B cell (primary cell): ENCODE measurements around the gene KMT2C. TPM values are rescaled to one million over a fixed set of nuclear protein-coding genes. Genes with fewer than 3 reads are reported as not detected.
"Not testable (repeated sequence)": the region's sequence is repeated elsewhere in the genome, so short reads cannot be mapped to it uniquely, and the experiment has no call there.

Experiments
- ATAC-seq: fragments of 200-7000 bp; cut with Tn5 transposase; one replicate; pipeline ENCODE4 v1.10.0; 2021; ENCODE audit warnings: low read depth, mild to moderate bottlenecking, moderate number of reproducible peaks, moderate library complexity
- CTCF ChIA-PET: fragments of 350-600 bp; sonication (Branson Sonifier 250); formaldehyde crosslinking; loops from one replicate; lab custom pipeline; 2021; ENCODE audit warnings: antibody characterized with exemption, inconsistent platforms; lab: Charles Lee
- POLR2A ChIA-PET: fragments of 350-600 bp; sonication (Branson Sonifier 250); formaldehyde crosslinking; loops from one replicate; lab custom pipeline; 2021; ENCODE audit warnings: antibody characterized with exemption; lab: Charles Lee
- DNase-seq: peaks from one replicate; pipeline ENCODE4 v3.0.0; 2013
- H2AFZ ChIP-seq: 2 replicates; pipeline ENCODE4 v1.6.1; 2012; ENCODE audit warnings: mild to moderate bottlenecking, low read depth, low read length; ENCODE audit not compliant: insufficient read depth, poor library complexity, severe bottlenecking
- H3K27ac ChIP-seq, 2 donors: 1 replicate in 1 of 2; 2 replicates in 1 of 2; pipeline ENCODE4 v1.5.1; 2012 to 2013; ENCODE audit warnings: low read length in 2 of 2, mild to moderate bottlenecking in 2 of 2, moderate library complexity in 1 of 2
- H3K27me3 ChIP-seq, 4 experiments: fragments of 200-600 bp in 1 of 4; sonication (generic) in 1 of 4; replicated peaks in 1 of 4; 1 replicate in 2 of 4; 2 replicates in 2 of 4; pipeline versions ENCODE4 v1.6.1 to v1.7.0; 2013 to 2016; ENCODE audit warnings: low read length in 3 of 4, mild to moderate bottlenecking in 2 of 4, mixed read lengths in 1 of 4, moderate library complexity in 1 of 4; ENCODE audit not compliant: insufficient read depth in 4 of 4, control insufficient read depth in 3 of 4; ENCODE audit errors: control extremely low read depth in 1 of 4
- H3K36me3 ChIP-seq, 2 experiments: replicated peaks in 1 of 2; 1 replicate in 1 of 2; 2 replicates in 1 of 2; pipeline versions ENCODE4 v1.6.1 to v1.7.1; 2013; ENCODE audit warnings: low read length in 1 of 2; ENCODE audit not compliant: insufficient read depth in 2 of 2, control insufficient read depth in 1 of 2; ENCODE audit errors: control extremely low read depth in 1 of 2, extremely low read depth in 1 of 2
- H3K4me1 ChIP-seq, 2 donors: fragments of 200-600 bp in 1 of 2; sonication (generic) in 1 of 2; 1 replicate in 1 of 2; 2 replicates in 1 of 2; pipeline versions ENCODE4 v1.5.1 to v1.6.1; 2013 to 2017; ENCODE audit warnings: low read length in 2 of 2; ENCODE audit not compliant: control insufficient read depth in 2 of 2, insufficient read depth in 2 of 2
- H3K4me2 ChIP-seq: replicated peaks from 2 replicates; pipeline ENCODE3; 2012; ENCODE audit warnings: mild to moderate bottlenecking, low read depth, low read length; ENCODE audit not compliant: poor library complexity, severe bottlenecking
- H3K4me3 ChIP-seq, 5 experiments: fragments of 200-600 bp in 1 of 5; sonication (generic) in 1 of 5; 1 replicate in 3 of 5; 2 replicates in 2 of 5; pipeline versions ENCODE4 v1.5.1 to v1.7.0; 2011 to 2016; ENCODE audit warnings: low read length in 4 of 5, mild to moderate bottlenecking in 4 of 5, low read depth in 2 of 5, control low read depth in 1 of 5, moderate library complexity in 1 of 5; ENCODE audit not compliant: insufficient read depth in 1 of 5; ENCODE audit errors: control extremely low read depth in 1 of 5, extremely low read depth in 1 of 5
- H3K79me2 ChIP-seq: fragments of 200-600 bp; sonication (generic); one replicate; pipeline ENCODE4 v1.6.0; 2016; ENCODE audit warnings: low read length; ENCODE audit not compliant: control insufficient read depth, insufficient read depth
- H3K9ac ChIP-seq: fragments of 200-600 bp; sonication (generic); 2 replicates; pipeline ENCODE4 v1.6.1; 2017; ENCODE audit warnings: mild to moderate bottlenecking, low read length, moderate library complexity
- H3K9me3 ChIP-seq, 3 donors: one replicate each; pipeline versions ENCODE4 v1.6.1 to v1.7.1; 2013; ENCODE audit warnings: low read length in 2 of 3; ENCODE audit not compliant: control insufficient read depth in 2 of 3, insufficient read depth in 1 of 3; ENCODE audit errors: control extremely low read depth in 1 of 3
- H4K20me1 ChIP-seq: 2 replicates; pipeline ENCODE4 v1.6.0; 2012; ENCODE audit warnings: mild to moderate bottlenecking, low read length; ENCODE audit not compliant: insufficient read depth, control insufficient read depth, poor library complexity, severe bottlenecking
- H3K27ac Mint-ChIP-seq: one replicate; pipeline ENCODE4 v1.8.0; 2021; ENCODE audit warnings: mixed read lengths
- H3K27me3 Mint-ChIP-seq: one replicate; pipeline ENCODE4 v1.8.0; 2021; ENCODE audit warnings: mixed read lengths
- H3K4me1 Mint-ChIP-seq: one replicate; pipeline ENCODE4 v1.8.0; 2021; ENCODE audit warnings: mixed read lengths
- H3K4me3 Mint-ChIP-seq: one replicate; pipeline ENCODE4 v1.8.0; 2021; ENCODE audit warnings: mixed read lengths
- H3K9me3 Mint-ChIP-seq: one replicate; pipeline ENCODE4 v1.8.0; 2022; ENCODE audit warnings: mixed read lengths; ENCODE audit not compliant: insufficient read depth
- EZH2 ChIP-seq: IDR thresholded peaks from 2 replicates; pipeline ENCODE4 v1.6.1; 2012; ENCODE audit warnings: borderline replicate concordance, low read depth, mild to moderate bottlenecking, moderate library complexity, low read length; ENCODE audit not compliant: insufficient read depth, poor library complexity, severe bottlenecking
- WGBS: methylation state at CpG from one replicate; pipeline ENCODE4 v1.1.5; 2013; ENCODE audit warnings: missing lambda C conversion rate; ENCODE audit not compliant: insufficient coverage; 5-methylcytosine and 5-hydroxymethylcytosine counted together
- intact Hi-C: fragments of 100-400 bp; cut with micrococcal nuclease; formaldehyde crosslinking; loops from one replicate; pipeline ENCODE4 v1.10.0; 2022
- polyA plus RNA-seq: library from polyadenylated mRNA; depleted of rRNA; stranded (reverse); fragments of >200 nt; gene quantifications from 2 replicates; pipeline ENCODE4 v1.2.3, GENCODE V29; 2012
- total RNA-seq, 2 donors: library from RNA; stranded (reverse); fragments of 120-200 nt in 1 of 2; gene quantifications; 1 replicate in 1 of 2; 2 replicates in 1 of 2; pipeline versions ENCODE4 v1.2.3 to v1.2.4, GENCODE V29; 2013 to 2022
- TF ChIP-seq, protein P1 (sequence below): fragments of 200-600 bp; IDR thresholded peaks from one replicate; pipeline ENCODE4 v1.8.0; 2022; ENCODE audit warnings: antibody characterized with exemption, mild to moderate bottlenecking

Gene KMT2C
- total and polyA plus RNA-seq, 2 donors (not counting 1 experiment from before 2014, with no cell fraction given) = 14.9 to 171 TPM

- TF ChIP-seq EZH2 = no peak
- TF ChIP-seq, protein P1, sequence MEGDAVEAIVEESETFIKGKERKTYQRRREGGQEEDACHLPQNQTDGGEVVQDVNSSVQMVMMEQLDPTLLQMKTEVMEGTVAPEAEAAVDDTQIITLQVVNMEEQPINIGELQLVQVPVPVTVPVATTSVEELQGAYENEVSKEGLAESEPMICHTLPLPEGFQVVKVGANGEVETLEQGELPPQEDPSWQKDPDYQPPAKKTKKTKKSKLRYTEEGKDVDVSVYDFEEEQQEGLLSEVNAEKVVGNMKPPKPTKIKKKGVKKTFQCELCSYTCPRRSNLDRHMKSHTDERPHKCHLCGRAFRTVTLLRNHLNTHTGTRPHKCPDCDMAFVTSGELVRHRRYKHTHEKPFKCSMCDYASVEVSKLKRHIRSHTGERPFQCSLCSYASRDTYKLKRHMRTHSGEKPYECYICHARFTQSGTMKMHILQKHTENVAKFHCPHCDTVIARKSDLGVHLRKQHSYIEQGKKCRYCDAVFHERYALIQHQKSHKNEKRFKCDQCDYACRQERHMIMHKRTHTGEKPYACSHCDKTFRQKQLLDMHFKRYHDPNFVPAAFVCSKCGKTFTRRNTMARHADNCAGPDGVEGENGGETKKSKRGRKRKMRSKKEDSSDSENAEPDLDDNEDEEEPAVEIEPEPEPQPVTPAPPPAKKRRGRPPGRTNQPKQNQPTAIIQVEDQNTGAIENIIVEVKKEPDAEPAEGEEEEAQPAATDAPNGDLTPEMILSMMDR = no peak
- H3K9me3 ChIP-seq = peaks cover 0 to 25% (median 19%) of the 10 kb centered on the region in 3 donors
- H3K4me2 ChIP-seq = peak overlapping the region; percentile 13
- H3K27ac Mint-ChIP-seq = peak overlapping the region; percentile 21
- POLR2A ChIA-PET = no interaction called here
- DNase-seq (no peak), ATAC-seq (no peak)
- peak overlapping the region; percentile 26 for H3K4me3 Mint-ChIP-seq
- 97% methylated on average over 4 of the region's 8 CpGs for WGBS
- H3K4me1 Mint-ChIP-seq = peaks cover 63% of the 10 kb centered on the region
- H2AFZ ChIP-seq = no peak overlapping the region
- H3K9me3 Mint-ChIP-seq = peaks cover 6% of the 10 kb centered on the region
- peaks cover 93% of the 10 kb centered on the region for H4K20me1 ChIP-seq
- H3K4me1 ChIP-seq = peaks cover 23 to 30% of the 10 kb centered on the region in 2 donors
- H3K27ac ChIP-seq = no peak overlapping the region
- CTCF ChIA-PET = interaction anchor here (1.0 kb wide), 1 partner anchor 10 kb away, joined by 3 read pairs; no protein-coding TSS in a partner anchor
- intact Hi-C loops = loop anchor here (5.0 kb wide), 2 partner anchors 38 to 253 kb away; partner anchors contain the start of gene XRCC2
- H3K79me2 ChIP-seq = peaks cover 99% of the 10 kb centered on the region
- no peaks in the 10 kb centered on the region for H3K27me3 Mint-ChIP-seq
- H3K27me3 ChIP-seq = no peaks in the 10 kb centered on the region
- no peak overlapping the region for H3K9ac ChIP-seq
- no peak overlapping the region for H3K4me3 ChIP-seq
- peaks cover 0 to 2% of the 10 kb centered on the region in 2 experiments for H3K36me3 ChIP-seq
Observed at GRCh38 chr7:152424348-152425108, 11.3 kb downstream of the KMT2C start.

DNA sequence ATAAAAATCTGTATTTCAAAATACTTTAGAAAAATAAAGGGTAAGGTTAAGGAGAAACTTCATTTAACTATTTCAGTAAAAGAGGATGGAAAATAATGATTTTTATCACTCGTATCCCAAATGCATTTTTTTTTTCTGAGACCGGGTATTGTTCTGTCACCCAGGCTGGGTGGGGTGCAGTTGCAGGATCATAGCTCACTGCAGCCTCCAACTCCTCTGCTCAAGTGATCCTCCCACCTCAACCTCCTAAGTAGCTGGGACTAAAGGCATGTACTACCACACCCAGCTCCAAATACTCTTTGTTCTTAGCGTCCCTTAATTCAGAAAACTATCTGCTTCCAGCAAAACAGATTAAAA lies 11.8 kb downstream of the KMT2C start:
- Histone ChIP-seq H3K4me3 (no peak overlapping the region), H3K27me3 (no peaks in the 10 kb centered on the region), H3K27ac (no peak overlapping the region), H2AFZ (no peak overlapping the region), H4K20me1 (peaks cover 93% of the 10 kb centered on the region), H3K36me3 (peaks cover 0 to 2% of the 10 kb centered on the region in 2 experiments), H3K9ac (no peak overlapping the region), H3K79me2 (peaks cover 99% of the 10 kb centered on the region), H3K4me2 (peak overlapping the region; percentile 4), H3K4me1 (peaks cover 23 to 34% of the 10 kb centered on the region in 2 donors), H3K9me3 (peaks cover 0 to 25% (median 19%) of the 10 kb centered on the region in 3 donors)
- 100% methylated on average over 1 of the region's 3 CpGs for WGBS
- ChIA-PET CTCF (interaction anchor here (1.0 kb wide), 1 partner anchor 10 kb away, joined by 3 read pairs; no protein-coding TSS in a partner anchor), POLR2A (no interaction called here)
- TF ChIP-seq, protein P1 = no peak
- no peak for TF ChIP-seq EZH2
- Mint-ChIP-seq H3K27ac (no peak overlapping the region), H3K27me3 (no peaks in the 10 kb centered on the region), H3K9me3 (peaks cover 6% of the 10 kb centered on the region), H3K4me1 (peaks cover 65% of the 10 kb centered on the region), H3K4me3 (no peak overlapping the region)
- ATAC-seq (no peak), DNase-seq (no peak)
- intact Hi-C loops = no loop called here

- peaks cover 21 to 29% of the 10 kb centered on the region in 2 donors for H3K4me1 ChIP-seq
- H3K27me3 ChIP-seq, H2AFZ ChIP-seq, H3K27ac Mint-ChIP-seq, H3K36me3 ChIP-seq, H3K4me3 ChIP-seq, H3K27ac ChIP-seq, CTCF ChIA-PET, H3K9ac ChIP-seq, H3K4me3 Mint-ChIP-seq, DNase-seq, ATAC-seq, H3K27me3 Mint-ChIP-seq, H3K9me3 Mint-ChIP-seq, intact Hi-C loops, H3K4me2 ChIP-seq: not testable (repeated sequence)
- H4K20me1 ChIP-seq = peaks cover 93% of the 10 kb centered on the region
- WGBS = 93% methylated on average over 3 of the region's 4 CpGs
- H3K9me3 ChIP-seq = peaks cover 0 to 25% (median 19%) of the 10 kb centered on the region in 3 donors
- peaks cover 64% of the 10 kb centered on the region for H3K4me1 Mint-ChIP-seq
- POLR2A ChIA-PET = interaction anchor here (0.6 kb wide), 1 partner anchor 15 kb away, joined by 3 read pairs; no protein-coding TSS in a partner anchor
- H3K79me2 ChIP-seq = peaks cover 99% of the 10 kb centered on the region
Observed at GRCh38 chr7:152423171-152423570, 12.6 kb downstream of the KMT2C start.
